Measurements from ENCODE around the gene TLX1.

TLX1 gene

DNA sequence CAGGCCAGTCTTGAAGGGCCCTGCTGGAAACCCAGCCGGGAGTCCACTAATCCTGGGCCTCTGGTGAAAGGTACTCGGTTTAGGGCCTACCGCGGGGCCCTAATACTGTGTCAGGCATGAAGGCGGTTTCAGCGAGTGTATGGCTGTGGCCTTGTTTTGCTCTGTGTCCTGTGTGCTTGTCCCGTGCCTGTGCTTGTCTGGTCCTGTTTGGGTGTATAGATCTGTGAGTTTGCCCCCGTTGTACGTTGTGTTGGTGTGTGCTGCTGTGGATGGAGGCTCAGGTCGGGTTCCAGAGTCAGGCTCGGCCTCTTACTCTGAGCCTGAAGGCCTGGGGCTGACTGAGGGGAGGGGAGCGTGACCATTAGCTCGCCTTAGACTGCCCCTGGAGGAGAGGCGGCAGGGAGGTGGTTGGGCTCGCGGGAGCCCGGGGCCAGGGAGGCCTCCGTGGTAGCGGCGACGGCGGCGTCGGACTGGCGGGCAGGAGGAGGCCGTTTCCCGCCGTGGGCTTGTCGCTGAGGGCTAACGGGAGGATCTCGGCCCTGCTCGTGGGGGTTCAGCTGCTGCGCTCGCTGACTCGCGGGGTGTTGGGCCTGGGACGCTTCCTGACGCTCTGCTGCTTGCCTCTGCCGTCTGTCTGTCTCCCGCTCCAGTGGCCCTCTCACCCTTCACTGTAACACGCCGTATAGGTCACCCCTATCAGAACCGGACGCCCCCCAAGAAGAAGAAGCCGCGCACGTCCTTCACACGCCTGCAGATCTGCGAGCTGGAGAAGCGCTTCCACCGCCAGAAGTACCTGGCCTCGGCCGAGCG, 2.6 kb downstream of the TLX1 start:
- DNase-seq (ENCODE audit: low read depth in 2 of 3, low spot score in 1 of 3) = no peak

GRCh38 chr10:101134299-101135127, 3.4 kb downstream of the TLX1 start:
- no peak for DNase-seq (ENCODE audit: low read depth in 2 of 3, low spot score in 1 of 3)

- no peak for DNase-seq (ENCODE audit: low read depth in 2 of 3, low spot score in 1 of 3)
These were observed 4.3 kb downstream of the TLX1 start for GRCh38 chr10:101135141-101136006.

- no peak for DNase-seq (ENCODE audit: low read depth in 2 of 3, low spot score in 1 of 3)
These were observed 5.1 kb downstream of the TLX1 start for GRCh38 chr10:101136007-101136707.

- no peak for DNase-seq (ENCODE audit: low read depth in 2 of 3, low spot score in 1 of 3)
These were observed 5.6 kb downstream of the TLX1 start for GRCh38 chr10:101136708-101137121.

GRCh38 chr10:101137271-101137670, 6.2 kb downstream of the TLX1 start:
- DNase-seq (ENCODE audit: low read depth in 2 of 3, low spot score in 1 of 3) = no peak

DNA sequence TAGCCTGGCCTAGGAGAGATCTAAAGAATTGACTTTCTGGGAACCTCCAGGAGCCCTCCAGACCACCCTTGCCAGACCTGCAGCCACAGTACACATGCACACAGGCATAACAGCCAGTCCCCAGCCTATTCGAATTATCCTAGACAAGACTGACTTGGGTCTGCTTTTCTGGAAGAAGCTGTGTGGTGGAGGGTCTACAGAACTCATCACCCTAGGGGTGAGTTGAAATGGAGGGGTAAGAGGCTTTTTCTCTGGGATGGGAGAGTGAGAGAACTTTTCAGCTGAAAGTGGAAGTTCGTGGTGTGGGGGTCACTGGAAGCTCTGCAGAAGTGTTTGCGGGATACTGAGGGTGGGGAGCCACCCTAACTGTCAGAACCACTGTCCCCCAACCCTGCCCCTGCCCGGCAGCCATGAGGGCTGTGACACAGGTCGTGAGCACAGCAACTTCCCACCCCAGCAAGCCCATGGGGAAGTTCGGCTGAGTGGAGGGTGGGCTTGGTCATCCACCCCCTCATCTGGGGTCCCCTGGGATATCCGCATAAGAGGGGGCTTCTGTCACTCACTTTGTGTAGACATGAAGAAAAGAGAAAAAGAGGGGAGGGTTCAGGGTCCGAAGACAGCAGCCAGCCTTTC, 7.8 kb downstream of the TLX1 start:
- no peak for DNase-seq (ENCODE audit: low read depth in 2 of 3, low spot score in 1 of 3)

DNA sequence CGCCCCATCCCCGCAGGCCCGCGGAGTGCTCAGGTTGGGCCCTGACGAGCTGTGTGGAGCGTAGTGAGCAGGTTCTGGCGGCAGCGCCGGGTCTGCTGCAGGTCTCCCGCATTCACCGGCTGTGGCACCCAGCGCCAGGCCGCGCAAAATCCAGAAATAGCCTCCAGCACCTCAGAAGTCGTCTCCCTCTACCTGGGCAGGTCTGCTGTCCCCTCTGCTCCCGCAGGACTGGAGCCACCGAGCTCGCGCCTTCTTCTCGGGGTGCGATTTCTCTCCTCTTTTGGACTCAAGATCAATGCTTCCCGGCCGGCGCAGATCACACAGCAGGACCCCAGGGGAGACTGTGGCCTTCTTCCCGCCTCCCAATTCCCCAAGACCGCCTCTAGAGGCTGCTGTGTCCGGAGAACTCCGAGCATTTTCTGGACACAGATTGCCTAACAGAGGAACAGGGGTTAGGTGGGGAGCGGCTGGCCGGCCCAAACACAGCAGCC, 8.4 kb downstream of the TLX1 start:
- DNase-seq (ENCODE audit: low read depth in 2 of 3, low spot score in 1 of 3) = no peak

GRCh38 chr10:101140084-101140949, 9.2 kb downstream of the TLX1 start:
- no peak for DNase-seq (ENCODE audit: low read depth in 2 of 3, low spot score in 1 of 3)

- DNase-seq (ENCODE audit: low read depth in 2 of 3, low spot score in 1 of 3) = no peak
These were observed 10.0 kb downstream of the TLX1 start for GRCh38 chr10:101140950-101141615.

GRCh38 chr10:101141616-101142532, 10.8 kb downstream of the TLX1 start:
- peak; percentile 68 to 84 (median 79) for DNase-seq (ENCODE audit: low read depth in 2 of 3, low spot score in 1 of 3)

DNA sequence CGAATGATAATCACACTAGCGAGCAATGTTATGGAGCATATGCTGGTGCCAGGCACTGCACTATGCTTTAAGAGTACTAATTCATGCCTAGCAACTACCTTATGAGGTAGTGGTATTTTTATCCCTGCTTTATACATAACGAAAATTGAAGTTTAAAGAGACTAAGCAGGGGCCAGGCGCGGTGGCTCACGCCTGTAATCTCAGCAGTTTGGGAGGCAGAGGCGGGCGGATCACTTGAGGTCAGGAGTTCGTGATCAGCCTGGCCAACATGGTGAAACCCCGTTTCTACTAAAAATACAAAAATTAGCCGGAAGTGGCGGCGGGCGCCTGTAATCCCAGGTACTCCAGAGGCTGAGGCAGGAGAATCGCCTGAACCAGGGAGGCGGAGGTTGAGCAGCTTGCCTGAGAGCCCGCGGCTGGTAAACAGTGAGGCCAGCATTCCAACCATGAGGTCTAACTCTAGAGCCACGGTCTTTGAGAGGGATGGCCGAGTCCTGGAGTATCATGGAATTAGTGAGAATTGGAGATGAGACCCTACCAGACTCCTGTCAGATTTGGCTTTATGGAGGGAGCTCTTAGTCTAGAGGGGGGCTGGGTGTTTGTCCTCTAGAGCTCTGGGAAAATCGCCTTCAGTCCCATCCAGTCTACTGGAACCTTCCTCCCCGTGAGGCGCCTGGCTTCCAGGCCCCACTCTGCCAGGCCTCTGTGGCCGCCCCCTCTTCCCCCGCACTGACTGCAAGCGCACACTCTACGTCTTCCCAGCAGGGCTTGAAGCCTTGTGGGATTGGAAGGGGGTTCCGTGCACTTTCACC, 11.6 kb downstream of the TLX1 start:
- DNase-seq (ENCODE audit: low read depth in 2 of 3, low spot score in 1 of 3) = no peak

GRCh38 chr10:101143345-101143630, 12.2 kb downstream of the TLX1 start:
- no peak for DNase-seq (ENCODE audit: low read depth in 2 of 3, low spot score in 1 of 3)

DNA sequence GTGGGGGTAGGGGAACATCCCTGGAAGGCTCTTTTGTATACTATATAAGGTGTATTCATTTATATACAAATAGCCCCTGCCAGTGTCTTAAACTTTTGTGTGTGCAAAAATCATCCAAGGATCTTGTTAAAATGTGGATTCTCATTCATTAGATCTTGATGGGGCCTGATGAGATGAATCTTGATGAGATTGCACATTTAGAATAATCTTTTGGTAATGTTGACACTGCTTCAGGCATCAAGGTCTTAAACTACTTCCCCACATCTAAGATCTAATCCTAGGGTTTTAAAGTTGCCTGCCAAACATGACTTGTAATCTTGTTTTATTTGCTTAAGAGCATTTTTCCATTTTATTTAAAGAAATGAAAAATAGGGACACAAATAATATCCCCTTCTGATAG, 13.0 kb downstream of the TLX1 start:
- DNase-seq (ENCODE audit: low read depth in 2 of 3, low spot score in 1 of 3) = no peak

DNA sequence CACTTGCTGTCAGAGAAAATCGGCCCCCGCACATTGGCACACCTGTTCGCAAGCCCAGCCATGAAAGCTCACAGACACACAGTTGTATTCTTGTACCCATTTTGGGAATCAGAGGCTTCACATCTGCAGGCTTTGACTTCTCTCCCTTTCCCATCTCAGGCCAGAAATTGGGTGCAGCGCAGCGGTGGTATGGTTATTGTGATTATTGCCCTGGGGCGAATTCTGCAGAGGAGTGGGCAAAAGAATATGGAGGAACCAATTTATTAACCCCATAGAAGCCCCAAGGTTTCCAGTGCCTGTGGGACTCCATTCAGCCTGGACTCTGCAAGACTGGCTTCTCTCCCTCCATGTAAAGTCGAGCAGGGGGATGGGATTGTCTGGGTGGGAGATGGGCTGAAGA, 14.0 kb downstream of the TLX1 start:
- DNase-seq (ENCODE audit: low read depth in 2 of 3, low spot score in 1 of 3) = no peak

DNA sequence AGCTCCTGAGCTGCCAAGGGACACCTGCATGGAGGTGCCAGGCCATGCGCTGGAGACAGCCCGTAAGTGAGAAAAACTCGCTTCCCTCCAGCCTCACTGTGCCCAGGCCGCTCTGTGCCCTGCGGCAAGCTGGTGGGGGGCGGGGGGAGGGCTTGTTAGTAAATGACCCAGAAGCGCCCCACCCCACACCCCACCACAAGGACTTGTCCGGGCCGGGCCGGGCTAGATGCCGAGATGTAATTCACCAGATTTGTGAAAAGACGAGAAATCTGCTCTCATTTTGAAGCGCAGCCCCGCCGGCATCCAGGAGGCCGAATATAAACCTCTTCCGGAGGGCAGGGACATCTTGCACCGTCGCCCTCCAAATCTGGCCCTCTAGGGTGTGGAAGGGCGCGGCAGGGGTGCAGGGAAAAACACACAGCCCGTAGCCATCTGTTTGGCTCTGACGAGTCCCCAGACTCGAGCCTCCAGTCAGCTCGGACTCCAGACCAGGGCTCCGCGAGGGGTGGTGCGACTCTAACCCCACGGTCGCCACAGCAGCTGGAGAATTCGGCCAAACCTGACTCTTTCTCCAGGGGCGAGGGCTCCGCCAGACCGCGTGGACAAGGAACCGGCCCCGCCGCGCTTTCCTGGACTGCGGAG, 14.8 kb downstream of the TLX1 start:
- no peak for DNase-seq (ENCODE audit: low read depth in 2 of 3, low spot score in 1 of 3)

Data from stimulated activated CD4-positive, alpha-beta T cell treated with anti-CD3 and anti-CD28 coated beads, Interleukin-12 subunit alpha, Interleukin-12 subunit beta, amount 100 ng/mL, for 48 hours (primary cell).